HepG2 (cell line): ENCODE data around the gene AIF1. TPM values are rescaled to one million over a fixed set of nuclear protein-coding genes. Genes with fewer than 3 reads are reported as not detected.
A peak's percentile ranks its signal among the peaks of the same experiment; 100 is the strongest.

Experiments used
- KAT8 ChIP-seq: IDR thresholded peaks from 2 replicates; pipeline ENCODE4 v1.6.1; 2016; ENCODE audit warnings: missing genetic modification reagents, missing compliant biosample characterization
- MEIS2 ChIP-seq: sonication (generic); formaldehyde crosslinking; IDR thresholded peaks from 2 replicates; pipeline ENCODE4 v1.9.0; 2021; ENCODE audit warnings: mild to moderate bottlenecking, missing genetic modification reagents
- RBM22 ChIP-seq: fragments of 200-400 bp; formaldehyde crosslinking; optimal IDR thresholded peaks from 2 replicates; pipeline ENCODE3; 2017; ENCODE audit warnings: mild to moderate bottlenecking, low read length, moderate library complexity
- RXRB ChIP-seq: IDR thresholded peaks from 2 replicates; pipeline ENCODE4 v1.6.1; 2016; ENCODE audit warnings: borderline replicate concordance, missing genetic modification reagents, missing compliant biosample characterization
- ZNF274 ChIP-seq: sonication (generic); formaldehyde crosslinking; IDR thresholded peaks from 2 replicates; pipeline ENCODE4 v1.5.1; 2020; ENCODE audit warnings: mild to moderate bottlenecking, missing genetic modification reagents
- ZNF484 ChIP-seq: sonication (generic); formaldehyde crosslinking; IDR thresholded peaks from 2 replicates; pipeline ENCODE4 v1.5.1; 2020; ENCODE audit warnings: mild to moderate bottlenecking, low read depth, missing genetic modification reagents, borderline replicate concordance
- polyA plus RNA-seq, 8 experiments: library from polyadenylated mRNA; depleted of rRNA in 3 of 8; stranded (reverse) in 7 of 8; unstranded in 1 of 8; fragments of >200 nt; fragmentation: Illumina TruSeq in 4 of 8; extraction: Trizol in 4 of 8; gene quantifications; 2 replicates each; pipeline versions ENCODE4 v1.2.1 to v1.2.3, GENCODE V29; 2011 to 2016; ENCODE audit warnings: low read depth in 4 of 8, missing spikeins in 1 of 8, mixed read lengths in 1 of 8; ENCODE audit not compliant: insufficient read depth in 1 of 8
- total RNA-seq, 5 experiments: library from RNA; depleted of rRNA; stranded (reverse); fragments of >200 nt; fragmentation: Illumina TruSeq; extraction: Trizol; gene quantifications; 2 replicates each; pipeline ENCODE4 v1.2.3, GENCODE V29; 2016; ENCODE audit warnings: low read depth in 1 of 5
- TF ChIP-seq, protein P1 (sequence below): sonication (generic); formaldehyde crosslinking; IDR thresholded peaks from 2 replicates; pipeline ENCODE4 v1.9.0; 2021; ENCODE audit warnings: missing genetic modification reagents, borderline replicate concordance

Gene AIF1
- total and polyA plus RNA-seq, 2 of the 13 experiments (the other 11 are each of a cell fraction or from before 2014, with no cell fraction given), result 1.5 TPM; not detected in 1

DNA sequence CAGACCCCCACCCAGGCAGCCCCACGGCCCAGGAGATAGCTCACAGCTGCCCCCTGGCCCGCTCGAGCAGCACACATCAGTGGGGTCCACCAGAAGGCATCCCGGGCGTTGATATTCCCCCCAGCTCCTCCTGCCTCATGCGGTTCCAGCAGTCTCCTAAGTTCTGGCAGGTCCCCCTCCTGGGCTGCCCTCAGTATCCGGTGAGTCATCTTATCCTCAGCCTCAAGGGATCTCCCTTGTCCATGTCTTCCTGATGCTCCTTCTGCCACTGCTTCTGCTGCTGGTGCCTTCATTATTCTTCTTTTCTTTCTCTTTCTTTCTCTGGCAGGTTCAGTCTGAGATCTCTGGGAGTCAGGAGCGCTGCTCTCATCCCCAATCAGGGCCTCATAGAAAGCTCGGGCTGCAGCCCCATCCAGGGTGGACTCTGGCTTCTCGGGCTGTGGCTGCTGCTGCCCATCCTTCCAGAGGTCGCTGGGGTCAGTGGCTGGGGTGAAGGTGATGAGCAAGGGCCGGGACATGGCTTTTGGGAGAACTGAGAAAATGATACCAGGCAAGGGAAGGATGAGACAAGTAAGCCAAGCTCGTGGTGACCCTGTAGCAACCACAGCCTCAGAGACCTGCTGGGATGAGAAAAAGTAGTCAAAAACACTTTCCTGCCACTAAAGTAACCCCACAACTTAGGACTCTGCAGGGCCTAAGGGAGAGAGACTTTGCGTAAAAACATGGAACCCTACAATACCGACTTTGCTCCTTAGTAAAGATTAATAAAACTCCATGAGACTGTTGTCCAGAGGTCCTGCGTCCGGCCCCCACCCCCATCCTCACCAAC lies 49.1 kb downstream of the AIF1 start (continued):
- TF ChIP-seq, protein P1, sequence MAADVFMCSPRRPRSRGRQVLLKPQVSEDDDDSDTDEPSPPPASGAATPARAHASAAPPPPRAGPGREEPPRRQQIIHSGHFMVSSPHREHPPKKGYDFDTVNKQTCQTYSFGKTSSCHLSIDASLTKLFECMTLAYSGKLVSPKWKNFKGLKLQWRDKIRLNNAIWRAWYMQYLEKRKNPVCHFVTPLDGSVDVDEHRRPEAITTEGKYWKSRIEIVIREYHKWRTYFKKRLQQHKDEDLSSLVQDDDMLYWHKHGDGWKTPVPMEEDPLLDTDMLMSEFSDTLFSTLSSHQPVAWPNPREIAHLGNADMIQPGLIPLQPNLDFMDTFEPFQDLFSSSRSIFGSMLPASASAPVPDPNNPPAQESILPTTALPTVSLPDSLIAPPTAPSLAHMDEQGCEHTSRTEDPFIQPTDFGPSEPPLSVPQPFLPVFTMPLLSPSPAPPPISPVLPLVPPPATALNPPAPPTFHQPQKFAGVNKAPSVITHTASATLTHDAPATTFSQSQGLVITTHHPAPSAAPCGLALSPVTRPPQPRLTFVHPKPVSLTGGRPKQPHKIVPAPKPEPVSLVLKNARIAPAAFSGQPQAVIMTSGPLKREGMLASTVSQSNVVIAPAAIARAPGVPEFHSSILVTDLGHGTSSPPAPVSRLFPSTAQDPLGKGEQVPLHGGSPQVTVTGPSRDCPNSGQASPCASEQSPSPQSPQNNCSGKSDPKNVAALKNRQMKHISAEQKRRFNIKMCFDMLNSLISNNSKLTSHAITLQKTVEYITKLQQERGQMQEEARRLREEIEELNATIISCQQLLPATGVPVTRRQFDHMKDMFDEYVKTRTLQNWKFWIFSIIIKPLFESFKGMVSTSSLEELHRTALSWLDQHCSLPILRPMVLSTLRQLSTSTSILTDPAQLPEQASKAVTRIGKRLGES (CRISPR knock-in tag), result no peak
- no peak for TF ChIP-seq ZNF484 (CRISPR knock-in tag)
- no peak for TF ChIP-seq KAT8 (CRISPR knock-in tag)
- TF ChIP-seq RXRB, result 0 out of 2 replicates have a peak, but pooled peaks have one; percentile 12
- peak; percentile 30; the same call in 1 of the 2 replicates for TF ChIP-seq MEIS2 (CRISPR knock-in tag)
- TF ChIP-seq RBM22, result peak; percentile 68
- TF ChIP-seq ZNF274 (CRISPR knock-in tag), result peak; percentile 64; the same call in 1 of the 2 replicates
